ENCODE measurements around the gene COL25A1. TPM values are rescaled to one million over a fixed set of nuclear protein-coding genes. Genes with fewer than 3 reads are reported as not detected.

Gene COL25A1
- total RNA-seq, 1 donor from 2014 or later: 1.3 TPM

GRCh38 chr4:108861334-108861733 is 441.1 kb downstream of the COL25A1 start:
- no peak overlapping the region for H3K4me3 Mint-ChIP-seq (ENCODE audit: unreplicated experiment)
- H3K9me3 Mint-ChIP-seq (ENCODE audit: unreplicated experiment): no peaks in the 10 kb centered on the region
- H3K36me3 Mint-ChIP-seq (ENCODE audit: unreplicated experiment): no peaks in the 10 kb centered on the region
- H3K27me3 Mint-ChIP-seq (ENCODE audit: unreplicated experiment): no peaks in the 10 kb centered on the region
- no peak for DNase-seq (ENCODE audit: extremely low spot score, unreplicated experiment)
- H3K4me1 Mint-ChIP-seq (ENCODE audit: unreplicated experiment): no peaks in the 10 kb centered on the region
- no peak for TF ChIP-seq CTCF (IDR thresholded peaks at IDR 0.05)
- no peak overlapping the region for H3K27ac Mint-ChIP-seq (ENCODE audit: unreplicated experiment)

GRCh38 chr4:108854786-108855185 is 447.7 kb downstream of the COL25A1 start:
- Mint-ChIP-seq H3K27me3 (ENCODE audit: unreplicated experiment) (no peaks in the 10 kb centered on the region), H3K4me1 (ENCODE audit: unreplicated experiment) (peaks cover 16% of the 10 kb centered on the region), H3K9me3 (ENCODE audit: unreplicated experiment) (no peaks in the 10 kb centered on the region), H3K4me3 (ENCODE audit: unreplicated experiment) (no peak overlapping the region), H3K36me3 (ENCODE audit: unreplicated experiment) (no peaks in the 10 kb centered on the region), H3K27ac (ENCODE audit: unreplicated experiment) (no peak overlapping the region)
- no peak for TF ChIP-seq CTCF (IDR thresholded peaks at IDR 0.05)
- no peak for DNase-seq (ENCODE audit: extremely low spot score, unreplicated experiment)

GRCh38 chr4:108852691-108853090 is 449.8 kb downstream of the COL25A1 start:
- H3K36me3 Mint-ChIP-seq (ENCODE audit: unreplicated experiment): no peaks in the 10 kb centered on the region
- H3K27me3 Mint-ChIP-seq (ENCODE audit: unreplicated experiment): no peaks in the 10 kb centered on the region
- H3K4me3 Mint-ChIP-seq (ENCODE audit: unreplicated experiment): no peak overlapping the region
- H3K9me3 Mint-ChIP-seq (ENCODE audit: unreplicated experiment): no peaks in the 10 kb centered on the region
- H3K27ac Mint-ChIP-seq (ENCODE audit: unreplicated experiment): no peak overlapping the region
- H3K4me1 Mint-ChIP-seq (ENCODE audit: unreplicated experiment): peaks cover 30% of the 10 kb centered on the region
- TF ChIP-seq CTCF (IDR thresholded peaks at IDR 0.05): no peak
- DNase-seq (ENCODE audit: extremely low spot score, unreplicated experiment): no peak

- no peaks in the 10 kb centered on the region for H3K9me3 Mint-ChIP-seq (ENCODE audit: unreplicated experiment)
- TF ChIP-seq CTCF (IDR thresholded peaks at IDR 0.05): no peak
- H3K27ac Mint-ChIP-seq (ENCODE audit: unreplicated experiment): no peak overlapping the region
- H3K4me3 Mint-ChIP-seq (ENCODE audit: unreplicated experiment): no peak overlapping the region
- no peaks in the 10 kb centered on the region for H3K36me3 Mint-ChIP-seq (ENCODE audit: unreplicated experiment)
- no peak for DNase-seq (ENCODE audit: extremely low spot score, unreplicated experiment)
- no peaks in the 10 kb centered on the region for H3K27me3 Mint-ChIP-seq (ENCODE audit: unreplicated experiment)
- peaks cover 30% of the 10 kb centered on the region for H3K4me1 Mint-ChIP-seq (ENCODE audit: unreplicated experiment)
These were observed 451.1 kb downstream of the COL25A1 start for GRCh38 chr4:108851366-108851765.

- no peak for TF ChIP-seq CTCF (IDR thresholded peaks at IDR 0.05)
- Mint-ChIP-seq H3K36me3 (ENCODE audit: unreplicated experiment) (no peaks in the 10 kb centered on the region), H3K9me3 (ENCODE audit: unreplicated experiment) (no peaks in the 10 kb centered on the region), H3K4me1 (ENCODE audit: unreplicated experiment) (peaks cover 30% of the 10 kb centered on the region), H3K27me3 (ENCODE audit: unreplicated experiment) (no peaks in the 10 kb centered on the region), H3K27ac (ENCODE audit: unreplicated experiment) (no peak overlapping the region), H3K4me3 (ENCODE audit: unreplicated experiment) (no peak overlapping the region)
- DNase-seq (ENCODE audit: extremely low spot score, unreplicated experiment): no peak
These were observed 452.2 kb downstream of the COL25A1 start for GRCh38 chr4:108850219-108850649.
